GM23338 (cell line): ENCODE measurements around the gene DNAJC1. TPM values are rescaled to one million over a fixed set of nuclear protein-coding genes. Genes with fewer than 3 reads are reported as not detected.

Experiments
- ATAC-seq: fragments of 200-7000 bp; cut with Tn5 transposase; 3 replicates; pipeline ENCODE4 v1.9.1; 2020
- DNase-seq: peaks from one replicate; pipeline ENCODE4 v3.0.0-alpha.2; 2015; ENCODE audit warnings: low spot score
- H2AFZ ChIP-seq: fragments of 200-600 bp; sonication (generic); 2 replicates; pipeline ENCODE4 v1.8.0; 2016; ENCODE audit warnings: antibody characterized with exemption, mild to moderate bottlenecking, moderate library complexity
- H3F3A ChIP-seq: fragments of 200-600 bp; sonication (generic); replicated peaks from 2 replicates; pipeline ENCODE4 v1.8.0; 2017; ENCODE audit warnings: antibody characterized with exemption, mixed run types, low read depth
- H3K27ac ChIP-seq: fragments of 200-600 bp; sonication (generic); 2 replicates; pipeline ENCODE4 v1.6.1; 2016; ENCODE audit warnings: low read depth
- H3K27me3 ChIP-seq: fragments of 200-600 bp; sonication (generic); 2 replicates; pipeline ENCODE4 v1.8.0; 2016; ENCODE audit warnings: mild to moderate bottlenecking, mixed run types, moderate library complexity; ENCODE audit not compliant: insufficient read depth
- H3K36me3 ChIP-seq: fragments of 200-600 bp; sonication (generic); 2 replicates; pipeline ENCODE4 v1.8.0; 2016; ENCODE audit warnings: mild to moderate bottlenecking; ENCODE audit not compliant: insufficient read depth
- H3K4me1 ChIP-seq: fragments of 200-600 bp; sonication (generic); 2 replicates; pipeline ENCODE4 v1.8.0; 2016; ENCODE audit warnings: mild to moderate bottlenecking, moderate library complexity; ENCODE audit not compliant: insufficient read depth
- H3K4me2 ChIP-seq: fragments of 200-600 bp; sonication (generic); 2 replicates; pipeline ENCODE4 v1.7.1; 2017; ENCODE audit warnings: mixed run types
- H3K4me3 ChIP-seq: fragments of 200-600 bp; sonication (generic); 2 replicates; pipeline ENCODE4 v1.6.1; 2016; ENCODE audit warnings: mixed run types
- H3K79me2 ChIP-seq: fragments of 200-600 bp; sonication (generic); replicated peaks from 2 replicates; pipeline ENCODE4 v1.8.0; 2017; ENCODE audit warnings: mild to moderate bottlenecking; ENCODE audit not compliant: insufficient read depth
- H3K9me2 ChIP-seq: fragments of 200-600 bp; sonication (generic); 2 replicates; pipeline ENCODE4 v1.8.0; 2017; ENCODE audit not compliant: insufficient read depth
- H4K20me1 ChIP-seq: fragments of 200-600 bp; sonication (generic); replicated peaks from 2 replicates; pipeline ENCODE4 v1.8.0; 2017; ENCODE audit warnings: mild to moderate bottlenecking; ENCODE audit not compliant: insufficient read depth
- H3K27ac Mint-ChIP-seq: 2 replicates; pipeline ENCODE4 v1.8.0; 2020; ENCODE audit warnings: inconsistent platforms, mild to moderate bottlenecking, moderate library complexity, mixed read lengths
- H3K27me3 Mint-ChIP-seq: 3 replicates; pipeline ENCODE4 v1.8.0; 2022; ENCODE audit warnings: low read depth, mild to moderate bottlenecking, moderate library complexity, mixed read lengths, inconsistent platforms; ENCODE audit not compliant: insufficient read depth, poor library complexity
- H3K36me3 Mint-ChIP-seq: 3 replicates; pipeline ENCODE4 v1.8.0; 2021; ENCODE audit warnings: low read depth, mild to moderate bottlenecking, inconsistent platforms, moderate library complexity, mixed read lengths
- H3K4me1 Mint-ChIP-seq: 3 replicates; pipeline ENCODE4 v1.8.0; 2020; ENCODE audit warnings: mild to moderate bottlenecking, inconsistent platforms, mixed read lengths
- H3K4me3 Mint-ChIP-seq: 3 replicates; pipeline ENCODE4 v1.8.0; 2021; ENCODE audit warnings: moderate library complexity, mild to moderate bottlenecking, inconsistent platforms, mixed read lengths
- H3K9me3 Mint-ChIP-seq: 3 replicates; pipeline ENCODE4 v1.8.0; 2020; ENCODE audit warnings: moderate library complexity, mild to moderate bottlenecking, inconsistent platforms, mixed read lengths
- CREB1 ChIP-seq: fragments of 250-450 bp; sonication (Bioruptor Pico); IDR thresholded peaks from 2 replicates; pipeline ENCODE4 v1.5.0; 2020; ENCODE audit warnings: low read depth, mild to moderate bottlenecking, moderate library complexity
- ETS1 ChIP-seq: IDR thresholded peaks from 2 replicates; pipeline ENCODE4 v1.6.1; 2016; ENCODE audit warnings: antibody characterized with exemption
- EZH2 ChIP-seq: fragments of 200-600 bp; sonication (generic); IDR thresholded peaks from one replicate; pipeline ENCODE4 v1.8.0; 2017; ENCODE audit warnings: antibody characterized with exemption, mild to moderate bottlenecking, low read depth; ENCODE audit not compliant: unreplicated experiment
- EZH2phosphoT487 ChIP-seq: fragments of 200-600 bp; sonication (generic); IDR thresholded peaks from one replicate; pipeline ENCODE4 v1.8.1; 2018; ENCODE audit warnings: antibody characterized with exemption; ENCODE audit not compliant: unreplicated experiment
- JUNB ChIP-seq: IDR thresholded peaks from one replicate; pipeline ENCODE4 v1.6.1; 2016; ENCODE audit warnings: antibody characterized with exemption; ENCODE audit not compliant: unreplicated experiment
- NANOG ChIP-seq: IDR thresholded peaks from 2 replicates; pipeline ENCODE4 v1.6.1; 2016; ENCODE audit warnings: antibody characterized with exemption, borderline replicate concordance
- POLR2AphosphoS5 ChIP-seq: IDR thresholded peaks from 2 replicates; pipeline ENCODE4 v1.6.1; 2016; ENCODE audit warnings: antibody characterized with exemption, low read depth
- STAT1 ChIP-seq: IDR thresholded peaks from one replicate; pipeline ENCODE4 v1.6.1; 2016; ENCODE audit warnings: antibody characterized with exemption; ENCODE audit not compliant: unreplicated experiment
- ZNF114 ChIP-seq: fragments of 250-450 bp; sonication (Bioruptor Pico); IDR thresholded peaks from 2 replicates; pipeline ENCODE4 v1.5.0; 2020; ENCODE audit warnings: mild to moderate bottlenecking, moderate library complexity
- ZNF331 ChIP-seq: fragments of 250-450 bp; sonication (Bioruptor Pico); IDR thresholded peaks from 2 replicates; pipeline ENCODE4 v1.5.0; 2020; ENCODE audit warnings: low read depth, mild to moderate bottlenecking, moderate library complexity
- ZNF462 ChIP-seq: fragments of 250-450 bp; sonication (Bioruptor Pico); IDR thresholded peaks from 2 replicates; pipeline ENCODE4 v1.5.0; 2020; ENCODE audit warnings: mild to moderate bottlenecking, moderate library complexity
- polyA plus RNA-seq: library from polyadenylated mRNA; unstranded; fragments of >200 nt; fragmentation: Nextera tagmentation; extraction: Ambion mirVana; gene quantifications from 2 replicates; pipeline ENCODE4 v1.2.1, GENCODE V29; 2016
- total RNA-seq: library from RNA; depleted of rRNA; stranded (reverse); fragments of >200 nt; shearing (Covaris generic); gene quantifications from 2 replicates; pipeline ENCODE4 v1.2.3, GENCODE V29; 2014
- TF ChIP-seq, protein P1 (sequence below), 2 experiments: fragments of 200-600 bp in 1 of 2; sonication (generic) in 1 of 2; conservative IDR thresholded peaks; 2 replicates each; pipeline versions ENCODE4 v1.5.1 to v1.6.1; 2016 to 2017; ENCODE audit warnings: antibody characterized with exemption in 2 of 2, low read depth in 2 of 2, mild to moderate bottlenecking in 2 of 2, moderate library complexity in 1 of 2
- TF ChIP-seq, protein P2 (sequence below): IDR thresholded peaks from one replicate; pipeline ENCODE4 v1.6.1; 2018; ENCODE audit warnings: antibody characterized with exemption; ENCODE audit not compliant: unreplicated experiment

The DNAJC1 gene
- total and polyA plus RNA-seq, 2 experiments from 2014 or later = 38.6 to 45.3 TPM

GRCh38 chr10:21831986-21832820 lies 171.3 kb downstream of the DNAJC1 start:
- no peak overlapping the region for H3K27ac Mint-ChIP-seq
- H2AFZ ChIP-seq = no peak overlapping the region
- no peaks in the 10 kb centered on the region for H3K4me1 Mint-ChIP-seq
- no peaks in the 10 kb centered on the region for H3K79me2 ChIP-seq
- no peaks in the 10 kb centered on the region for H3K27me3 ChIP-seq
- no peaks in the 10 kb centered on the region for H4K20me1 ChIP-seq
- ATAC-seq = no peak
- H3K27me3 Mint-ChIP-seq = peaks cover 6% of the 10 kb centered on the region
- no peak overlapping the region for H3K4me3 Mint-ChIP-seq
- no peaks in the 10 kb centered on the region for H3K9me2 ChIP-seq
- DNase-seq = no peak
- TF ChIP-seq, protein P1, sequence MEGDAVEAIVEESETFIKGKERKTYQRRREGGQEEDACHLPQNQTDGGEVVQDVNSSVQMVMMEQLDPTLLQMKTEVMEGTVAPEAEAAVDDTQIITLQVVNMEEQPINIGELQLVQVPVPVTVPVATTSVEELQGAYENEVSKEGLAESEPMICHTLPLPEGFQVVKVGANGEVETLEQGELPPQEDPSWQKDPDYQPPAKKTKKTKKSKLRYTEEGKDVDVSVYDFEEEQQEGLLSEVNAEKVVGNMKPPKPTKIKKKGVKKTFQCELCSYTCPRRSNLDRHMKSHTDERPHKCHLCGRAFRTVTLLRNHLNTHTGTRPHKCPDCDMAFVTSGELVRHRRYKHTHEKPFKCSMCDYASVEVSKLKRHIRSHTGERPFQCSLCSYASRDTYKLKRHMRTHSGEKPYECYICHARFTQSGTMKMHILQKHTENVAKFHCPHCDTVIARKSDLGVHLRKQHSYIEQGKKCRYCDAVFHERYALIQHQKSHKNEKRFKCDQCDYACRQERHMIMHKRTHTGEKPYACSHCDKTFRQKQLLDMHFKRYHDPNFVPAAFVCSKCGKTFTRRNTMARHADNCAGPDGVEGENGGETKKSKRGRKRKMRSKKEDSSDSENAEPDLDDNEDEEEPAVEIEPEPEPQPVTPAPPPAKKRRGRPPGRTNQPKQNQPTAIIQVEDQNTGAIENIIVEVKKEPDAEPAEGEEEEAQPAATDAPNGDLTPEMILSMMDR (conservative IDR thresholded peaks at IDR 0.05; ENCODE audit: low read depth in 2 of 2) = no peak
- TF ChIP-seq ZNF462 (CRISPR knock-in tag) (no peak), EZH2phosphoT487 (no peak), ZNF114 (CRISPR knock-in tag) (no peak), JUNB (no peak), POLR2AphosphoS5 (no peak), STAT1 (no peak), ETS1 (no peak), ZNF331 (no peak), NANOG (no peak), EZH2 (no peak), CREB1 (CRISPR knock-in tag) (no peak)
- TF ChIP-seq, protein P2, sequence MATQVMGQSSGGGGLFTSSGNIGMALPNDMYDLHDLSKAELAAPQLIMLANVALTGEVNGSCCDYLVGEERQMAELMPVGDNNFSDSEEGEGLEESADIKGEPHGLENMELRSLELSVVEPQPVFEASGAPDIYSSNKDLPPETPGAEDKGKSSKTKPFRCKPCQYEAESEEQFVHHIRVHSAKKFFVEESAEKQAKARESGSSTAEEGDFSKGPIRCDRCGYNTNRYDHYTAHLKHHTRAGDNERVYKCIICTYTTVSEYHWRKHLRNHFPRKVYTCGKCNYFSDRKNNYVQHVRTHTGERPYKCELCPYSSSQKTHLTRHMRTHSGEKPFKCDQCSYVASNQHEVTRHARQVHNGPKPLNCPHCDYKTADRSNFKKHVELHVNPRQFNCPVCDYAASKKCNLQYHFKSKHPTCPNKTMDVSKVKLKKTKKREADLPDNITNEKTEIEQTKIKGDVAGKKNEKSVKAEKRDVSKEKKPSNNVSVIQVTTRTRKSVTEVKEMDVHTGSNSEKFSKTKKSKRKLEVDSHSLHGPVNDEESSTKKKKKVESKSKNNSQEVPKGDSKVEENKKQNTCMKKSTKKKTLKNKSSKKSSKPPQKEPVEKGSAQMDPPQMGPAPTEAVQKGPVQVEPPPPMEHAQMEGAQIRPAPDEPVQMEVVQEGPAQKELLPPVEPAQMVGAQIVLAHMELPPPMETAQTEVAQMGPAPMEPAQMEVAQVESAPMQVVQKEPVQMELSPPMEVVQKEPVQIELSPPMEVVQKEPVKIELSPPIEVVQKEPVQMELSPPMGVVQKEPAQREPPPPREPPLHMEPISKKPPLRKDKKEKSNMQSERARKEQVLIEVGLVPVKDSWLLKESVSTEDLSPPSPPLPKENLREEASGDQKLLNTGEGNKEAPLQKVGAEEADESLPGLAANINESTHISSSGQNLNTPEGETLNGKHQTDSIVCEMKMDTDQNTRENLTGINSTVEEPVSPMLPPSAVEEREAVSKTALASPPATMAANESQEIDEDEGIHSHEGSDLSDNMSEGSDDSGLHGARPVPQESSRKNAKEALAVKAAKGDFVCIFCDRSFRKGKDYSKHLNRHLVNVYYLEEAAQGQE = no peak
- H3K36me3 ChIP-seq = peaks cover 32% of the 10 kb centered on the region
- no peak overlapping the region for H3K4me2 ChIP-seq
- no peak overlapping the region for H3K4me3 ChIP-seq
- H3K9me3 Mint-ChIP-seq = peaks cover 95% of the 10 kb centered on the region
- H3K4me1 ChIP-seq = no peaks in the 10 kb centered on the region
- no peaks in the 10 kb centered on the region for H3F3A ChIP-seq
- H3K27ac ChIP-seq = no peak overlapping the region
- peaks cover 88% of the 10 kb centered on the region for H3K36me3 Mint-ChIP-seq
